ENCODE results near the gene ACSL3.
A peak's percentile ranks its signal among the peaks of the same experiment; 100 is the strongest.
"Not testable (repeated sequence)": the region's sequence is repeated elsewhere in the genome, so short reads cannot be mapped to it uniquely, and the experiment has no call there.

The ACSL3 gene

GRCh38 chr2:222860740-222861410, at the start of gene ACSL3:
Gene ACSL3 (plus strand): TSS chr2:222861036. CDS start chr2:222908773, 47,737 bp downstream.
- peak; percentile 60 for DNase-seq (ENCODE audit: low read depth, low spot score)
- H3K27ac ChIP-seq, result peak within 1 kb of the TSS; percentile 82

GRCh38 chr2:222811828-222812227, 49.0 kb upstream of the ACSL3 start:
- no peak overlapping the region for H3K27ac ChIP-seq
- DNase-seq (ENCODE audit: low read depth, low spot score), result no peak

- DNase-seq (ENCODE audit: low read depth, low spot score), result peak; percentile 67
- no peak overlapping the region for H3K27ac ChIP-seq
These were observed 47.5 kb upstream of the ACSL3 start for GRCh38 chr2:222813177-222813843.

GRCh38 chr2:222819722-222820333, 41.0 kb upstream of the ACSL3 start:
- no peak for DNase-seq (ENCODE audit: low read depth, low spot score)
- H3K27ac ChIP-seq, result no peak overlapping the region

- no peak overlapping the region for H3K27ac ChIP-seq
- DNase-seq (ENCODE audit: low read depth, low spot score), result no peak
These were observed 37.5 kb upstream of the ACSL3 start for GRCh38 chr2:222823183-222823930.

- H3K27ac ChIP-seq, result no peak overlapping the region
- DNase-seq (ENCODE audit: low read depth, low spot score), result no peak
These were observed 35.8 kb upstream of the ACSL3 start for GRCh38 chr2:222825031-222825430.

- no peak for DNase-seq (ENCODE audit: low read depth, low spot score)
- H3K27ac ChIP-seq, result no peak overlapping the region
These were observed 33.4 kb upstream of the ACSL3 start for GRCh38 chr2:222827417-222827816.

GRCh38 chr2:222828572-222828971, 32.3 kb upstream of the ACSL3 start:
- no peak overlapping the region for H3K27ac ChIP-seq
- DNase-seq (ENCODE audit: low read depth, low spot score), result no peak

GRCh38 chr2:222830164-222830563, 30.7 kb upstream of the ACSL3 start:
- H3K27ac ChIP-seq, result no peak overlapping the region
- DNase-seq (ENCODE audit: low read depth, low spot score), result no peak

GRCh38 chr2:222833410-222833809, 27.4 kb upstream of the ACSL3 start:
- H3K27ac ChIP-seq, result no peak overlapping the region
- DNase-seq (ENCODE audit: low read depth, low spot score), result no peak

- DNase-seq (ENCODE audit: low read depth, low spot score), result peak; percentile 36
- peak overlapping the region; percentile 97 for H3K27ac ChIP-seq
These were observed 25.6 kb upstream of the ACSL3 start for GRCh38 chr2:222835143-222835822.

- DNase-seq (ENCODE audit: low read depth, low spot score), result no peak
- H3K27ac ChIP-seq, result peak overlapping the region; percentile 97
These were observed 25.0 kb upstream of the ACSL3 start for GRCh38 chr2:222835823-222836151.

GRCh38 chr2:222837643-222838056, 23.2 kb upstream of the ACSL3 start:
- DNase-seq (ENCODE audit: low read depth, low spot score), result peak; percentile 97
- peak overlapping the region; percentile 97 for H3K27ac ChIP-seq

GRCh38 chr2:222840060-222840802, 20.6 kb upstream of the ACSL3 start:
- DNase-seq (ENCODE audit: low read depth, low spot score), result no peak
- no peak overlapping the region for H3K27ac ChIP-seq

- peak overlapping the region; percentile 93 for H3K27ac ChIP-seq
These were observed 18.2 kb upstream of the ACSL3 start for GRCh38 chr2:222842491-222843174.

GRCh38 chr2:222844323-222844722, 16.5 kb upstream of the ACSL3 start:
- H3K27ac ChIP-seq, result peak overlapping the region; percentile 93
- peak; percentile 65 for DNase-seq (ENCODE audit: low read depth, low spot score)

More at GRCh38 chr2:222842491-222843174, 18.2 kb upstream of the ACSL3 start:
- DNase-seq (ENCODE audit: low read depth, low spot score), result peak; percentile 69

GRCh38 chr2:222845314-222845713, 15.5 kb upstream of the ACSL3 start:
- DNase-seq (ENCODE audit: low read depth, low spot score), result not testable (repeated sequence)
- H3K27ac ChIP-seq, result peak overlapping the region; percentile 93

GRCh38 chr2:222846003-222846402, 14.8 kb upstream of the ACSL3 start:
- H3K27ac ChIP-seq, result no peak overlapping the region
- no peak for DNase-seq (ENCODE audit: low read depth, low spot score)

- not testable (repeated sequence) for DNase-seq (ENCODE audit: low read depth, low spot score)
- peak overlapping the region; percentile 51 for H3K27ac ChIP-seq
These were observed 12.8 kb upstream of the ACSL3 start for GRCh38 chr2:222848031-222848430.
